Measurements from ENCODE around the gene DFFB. TPM values are rescaled to one million over a fixed set of nuclear protein-coding genes. Genes with fewer than 3 reads are reported as not detected.

The DFFB gene
- total and polyA plus RNA-seq, 2 of the 4 experiments (the other 2 are of a cell fraction) = 6.5 to 7.3 TPM

DNA sequence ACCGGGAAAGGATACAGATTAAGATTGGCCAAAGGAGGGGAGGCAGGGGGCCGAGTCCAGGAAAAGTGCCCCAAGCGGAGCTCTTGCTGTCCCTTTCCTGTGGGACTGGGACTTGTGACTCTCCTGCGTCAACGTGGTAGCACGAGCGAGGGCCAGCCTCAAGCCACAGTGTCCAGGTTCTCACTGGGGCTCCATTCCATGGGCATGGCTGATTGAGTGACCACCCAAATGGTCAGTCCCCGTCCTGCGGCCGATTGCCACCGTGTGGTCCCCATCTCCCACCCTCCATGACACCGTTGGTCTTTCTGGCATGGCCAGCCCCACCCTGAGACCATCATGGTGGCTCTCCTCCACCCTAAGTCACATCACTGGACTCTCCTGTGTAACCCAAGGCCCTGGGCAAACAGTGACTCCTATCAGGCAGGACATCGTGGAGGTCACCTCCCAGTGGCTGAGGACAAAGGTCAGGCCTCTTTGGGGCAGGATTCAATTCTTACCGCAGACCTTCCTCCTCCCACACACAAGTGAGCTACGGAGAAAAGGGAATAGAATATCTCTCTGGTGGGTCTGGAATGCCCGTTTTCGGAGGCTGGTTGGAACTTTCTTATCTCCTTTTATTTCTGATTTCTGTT lies 51.7 kb downstream of the DFFB start:
- Histone ChIP-seq H2BK5ac (ENCODE audit: low read depth, low read length, poor library complexity, severe bottlenecking) (no peak overlapping the region), H3K4me2 (ENCODE audit: low read depth, low read length) (no peak overlapping the region), H4K91ac (ENCODE audit: insufficient read depth, low read depth, low read length) (no peak overlapping the region), H3K79me1 (ENCODE audit: low read depth in 1 of 2, low read length in 2 of 2) (no peaks in the 10 kb centered on the region), H2AK5ac (ENCODE audit: low read depth, low read length) (no peak overlapping the region), H2AFZ (replicated peaks; ENCODE audit: low read length, poor library complexity) (no peak overlapping the region), H3K9me1 (ENCODE audit: insufficient read depth, low read length) (no peaks in the 10 kb centered on the region), H4K20me1 (ENCODE audit: insufficient read depth, low read length) (no peaks in the 10 kb centered on the region), H3K18ac (ENCODE audit: low read depth, low read length) (no peak overlapping the region), H4K8ac (ENCODE audit: low read depth in 2 of 2, low read length in 2 of 2) (no peak overlapping the region), H3K9ac (ENCODE audit: low read depth, low read length) (no peak overlapping the region), H3K23ac (ENCODE audit: low read depth, low read length) (no peak overlapping the region), H3K36me3 (ENCODE audit: control insufficient read depth, insufficient read depth, low read length) (no peaks in the 10 kb centered on the region), H2BK15ac (ENCODE audit: low read depth, low read length) (no peak overlapping the region), H3K27me3 (ENCODE audit: control insufficient read depth, insufficient read depth, low read length) (peaks cover 7% of the 10 kb centered on the region; the same call in 1 of the 2 replicates), H2AK9ac (replicated peaks; ENCODE audit: low read depth, low read length, poor library complexity) (no peak overlapping the region), H4K5ac (ENCODE audit: low read depth, low read length) (no peak overlapping the region), H3K4me3 (ENCODE audit: insufficient read depth, low read depth, low read length) (no peak overlapping the region), H2BK20ac (ENCODE audit: low read depth, low read length) (no peak overlapping the region), H3K9me3 (ENCODE audit: control insufficient read depth, insufficient read depth, low read length) (no peaks in the 10 kb centered on the region), H3K14ac (replicated peaks; ENCODE audit: low read depth, low read length) (no peak overlapping the region), H3K56ac (ENCODE audit: extremely low read depth, insufficient read depth, low read length) (no peak overlapping the region), H2BK120ac (ENCODE audit: low read depth, low read length) (no peak overlapping the region), H3K27ac (ENCODE audit: insufficient read depth, low read length) (no peak overlapping the region), H3K4ac (ENCODE audit: low read depth, low read length) (no peak overlapping the region), H3K4me1 (ENCODE audit: control insufficient read depth, insufficient read depth, low read length) (no peaks in the 10 kb centered on the region)
- 83% methylated on average over 4 of the region's 17 CpGs; no CpG with 5 or more reads in 1 of the 2 experiments for WGBS, 2 experiments (ENCODE audit: extremely low coverage in 2 of 2, insufficient read length in 1 of 2)
- POLR2A ChIA-PET (ENCODE audit: unreplicated experiment) = no interaction called here
- ATAC-seq (ENCODE audit: low read depth) = no peak
- intact Hi-C loops (cut with micrococcal nuclease) = no loop called here
- BruUV-seq (replicated peaks) = no TSS peak
- DNase-seq = no peak
- in situ Hi-C loops (cut with MboI; ENCODE audit: low sequenced_read_pairs) = loop anchor here (25.0 kb wide), 1 partner anchor 2003 kb away; no protein-coding TSS in a partner anchor
- no peak for TF ChIP-seq ELK1 (IDR thresholded peaks at IDR 0.05; ENCODE audit: borderline replicate concordance, low read depth, low read length)
- TF ChIP-seq FOS (IDR thresholded peaks at IDR 0.05; ENCODE audit: low read depth, low read length) = no peak
- TF ChIP-seq, protein P1, sequence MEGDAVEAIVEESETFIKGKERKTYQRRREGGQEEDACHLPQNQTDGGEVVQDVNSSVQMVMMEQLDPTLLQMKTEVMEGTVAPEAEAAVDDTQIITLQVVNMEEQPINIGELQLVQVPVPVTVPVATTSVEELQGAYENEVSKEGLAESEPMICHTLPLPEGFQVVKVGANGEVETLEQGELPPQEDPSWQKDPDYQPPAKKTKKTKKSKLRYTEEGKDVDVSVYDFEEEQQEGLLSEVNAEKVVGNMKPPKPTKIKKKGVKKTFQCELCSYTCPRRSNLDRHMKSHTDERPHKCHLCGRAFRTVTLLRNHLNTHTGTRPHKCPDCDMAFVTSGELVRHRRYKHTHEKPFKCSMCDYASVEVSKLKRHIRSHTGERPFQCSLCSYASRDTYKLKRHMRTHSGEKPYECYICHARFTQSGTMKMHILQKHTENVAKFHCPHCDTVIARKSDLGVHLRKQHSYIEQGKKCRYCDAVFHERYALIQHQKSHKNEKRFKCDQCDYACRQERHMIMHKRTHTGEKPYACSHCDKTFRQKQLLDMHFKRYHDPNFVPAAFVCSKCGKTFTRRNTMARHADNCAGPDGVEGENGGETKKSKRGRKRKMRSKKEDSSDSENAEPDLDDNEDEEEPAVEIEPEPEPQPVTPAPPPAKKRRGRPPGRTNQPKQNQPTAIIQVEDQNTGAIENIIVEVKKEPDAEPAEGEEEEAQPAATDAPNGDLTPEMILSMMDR (conservative IDR thresholded peaks at IDR 0.05; ENCODE audit: low read depth, low read length) = no peak
- no peak for TF ChIP-seq SMC3 (IDR thresholded peaks at IDR 0.05; ENCODE audit: low read depth, low read length)
- TF ChIP-seq RAD21 (IDR thresholded peaks at IDR 0.05; ENCODE audit: low read length) = no peak
- no peak for TF ChIP-seq POLR2A (IDR thresholded peaks at IDR 0.05; ENCODE audit: low read depth, low read length)
- no peak for TF ChIP-seq RFX5 (IDR thresholded peaks at IDR 0.05; ENCODE audit: low read depth, low read length)
- TF ChIP-seq MXI1 (IDR thresholded peaks at IDR 0.05; ENCODE audit: borderline replicate concordance, low read depth, low read length) = no peak
- TF ChIP-seq CHD1 (IDR thresholded peaks at IDR 0.05; ENCODE audit: low read depth, low read length) = no peak
- no peak for TF ChIP-seq MAZ (IDR thresholded peaks at IDR 0.05; ENCODE audit: borderline replicate concordance, low read depth, low read length)
- no peak for TF ChIP-seq MAFK (IDR thresholded peaks at IDR 0.05; ENCODE audit: low read depth, low read length)
- TF ChIP-seq RCOR1 (IDR thresholded peaks at IDR 0.05; ENCODE audit: insufficient replicate concordance, low read length) = no peak
- TF ChIP-seq CEBPB (IDR thresholded peaks at IDR 0.05; ENCODE audit: low read depth, low read length) = no peak
- no peak for TF ChIP-seq USF2 (IDR thresholded peaks at IDR 0.05; ENCODE audit: low read depth, low read length)
- no peak for TF ChIP-seq BHLHE40 (IDR thresholded peaks at IDR 0.05; ENCODE audit: low read depth, low read length)
- dilution Hi-C loops (cut with HindIII; ENCODE audit: low sequenced_read_pairs, unreplicated experiment) = no loop called here
- CTCF ChIA-PET = no interaction called here
